HT-29 (cell line): Measurements from ENCODE around the gene SERGEF. TPM values are rescaled to one million over a fixed set of nuclear protein-coding genes. Genes with fewer than 3 reads are reported as not detected.
A peak's percentile ranks its signal among the peaks of the same experiment; 100 is the strongest.
"Not testable (repeated sequence)": the region's sequence is repeated elsewhere in the genome, so short reads cannot be mapped to it uniquely, and the experiment has no call there.

ENCODE experiments used
- DNase-seq: peaks from one replicate; pipeline ENCODE4 v3.0.0-alpha.2; 2015; ENCODE audit warnings: low spot score
- total RNA-seq: library from RNA; depleted of rRNA; stranded (reverse); fragments of >200 nt; shearing (Covaris generic); gene quantifications from 2 replicates; pipeline ENCODE4 v1.2.3, GENCODE V29; 2014

The SERGEF gene
- total RNA-seq, 1 experiment from 2014 or later = 26.0 TPM

DNA sequence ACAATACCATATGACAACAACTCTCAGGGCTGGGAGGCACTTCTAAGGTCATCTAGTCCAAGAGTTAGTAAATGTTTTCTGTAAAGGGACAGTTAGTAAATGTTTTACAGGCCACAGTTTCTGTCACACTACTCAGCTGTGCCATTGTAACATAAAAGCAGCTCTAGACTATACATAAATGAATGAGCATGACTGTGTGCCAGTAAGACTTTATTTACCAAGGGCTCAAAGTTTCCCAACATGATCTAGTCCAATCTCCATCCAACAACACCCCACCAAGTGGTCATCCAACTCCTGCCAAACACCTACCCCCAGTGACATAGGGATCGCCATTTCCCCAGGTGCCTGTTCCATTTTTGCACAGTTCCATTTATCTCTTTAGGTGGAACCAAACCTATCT, 12.1 kb downstream of the SERGEF start:
- no peak for DNase-seq

- not testable (repeated sequence) for DNase-seq
Observed at GRCh38 chr11:18000128-18000527, 12.7 kb downstream of the SERGEF start.

GRCh38 chr11:17992916-17993315, 19.9 kb downstream of the SERGEF start:
- DNase-seq = no peak

DNA sequence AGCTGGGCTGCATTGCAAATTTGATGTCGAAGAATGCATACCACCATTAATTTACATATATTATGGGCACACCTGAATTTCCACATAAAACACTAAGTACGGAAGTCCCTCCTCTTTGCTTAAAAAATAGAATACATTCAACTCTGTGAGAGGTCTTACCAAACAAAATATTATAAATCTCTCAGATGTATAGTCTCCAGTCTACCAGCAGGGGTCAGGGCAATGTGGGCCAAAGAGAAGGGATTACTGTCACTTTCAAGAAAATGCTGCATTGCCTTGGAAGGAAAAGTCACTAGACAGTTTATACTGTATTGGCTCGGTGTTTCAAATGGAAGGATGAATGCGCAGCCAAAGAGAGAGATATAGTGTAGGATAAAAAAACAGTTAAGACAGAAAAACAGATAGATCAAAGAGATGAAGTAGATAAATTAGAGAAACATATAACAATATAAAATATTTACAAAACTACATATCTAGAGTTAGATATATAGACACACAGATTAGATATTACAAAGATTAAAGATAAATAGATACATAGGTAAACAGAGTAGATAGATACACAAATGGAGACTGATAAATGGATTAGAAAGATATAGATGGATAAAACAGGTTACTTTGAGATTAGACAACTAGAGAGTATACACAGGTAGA, 20.9 kb downstream of the SERGEF start:
- peak; percentile 81 for DNase-seq

- no peak for DNase-seq
Observed at GRCh38 chr11:17989306-17989705, 23.5 kb downstream of the SERGEF start.

DNA sequence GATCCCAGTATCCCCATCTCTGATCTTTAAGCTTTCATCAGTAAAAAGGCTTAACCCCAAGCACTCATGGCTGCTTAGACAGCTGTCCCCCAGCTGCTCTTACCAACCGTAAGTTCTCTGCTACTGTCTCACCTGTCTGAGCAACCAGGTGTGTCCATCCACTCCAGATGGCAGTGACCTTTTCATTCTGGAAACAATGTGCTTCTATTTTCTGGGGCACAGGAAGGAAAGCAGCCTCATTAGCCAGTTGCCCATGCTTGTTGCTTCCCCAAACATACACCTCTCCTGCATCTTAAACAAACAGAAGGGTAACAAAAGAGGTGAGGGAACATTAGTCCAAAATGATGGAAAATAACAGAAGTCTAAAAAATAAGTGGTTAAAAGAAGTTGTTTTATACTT, 24.4 kb downstream of the SERGEF start:
- DNase-seq = no peak

GRCh38 chr11:17987826-17988225, 25.0 kb downstream of the SERGEF start:
- DNase-seq = no peak

DNA sequence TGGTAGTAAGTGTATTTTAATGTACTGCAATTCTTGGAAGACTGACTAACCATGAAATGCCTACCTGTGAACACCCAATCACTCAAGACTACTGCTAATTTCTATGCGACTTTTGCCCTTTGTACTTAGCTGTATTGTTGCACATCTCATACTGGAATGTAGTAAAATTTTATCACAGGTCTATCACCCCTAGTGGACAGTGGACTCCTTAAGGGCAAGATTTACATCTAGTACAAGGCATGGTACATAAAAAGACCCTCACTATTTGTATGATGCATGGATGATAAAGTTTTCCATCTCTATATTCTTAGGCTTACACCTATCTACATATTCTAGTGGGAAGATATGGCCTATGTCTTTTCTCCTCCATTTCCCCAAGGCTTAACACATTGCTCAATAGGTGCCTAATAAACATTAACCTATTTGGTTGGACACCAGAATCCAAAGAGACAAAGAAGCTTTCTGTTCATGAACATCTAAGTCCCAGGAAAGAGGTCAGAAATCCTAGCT, 26.1 kb downstream of the SERGEF start:
- no peak for DNase-seq

DNA sequence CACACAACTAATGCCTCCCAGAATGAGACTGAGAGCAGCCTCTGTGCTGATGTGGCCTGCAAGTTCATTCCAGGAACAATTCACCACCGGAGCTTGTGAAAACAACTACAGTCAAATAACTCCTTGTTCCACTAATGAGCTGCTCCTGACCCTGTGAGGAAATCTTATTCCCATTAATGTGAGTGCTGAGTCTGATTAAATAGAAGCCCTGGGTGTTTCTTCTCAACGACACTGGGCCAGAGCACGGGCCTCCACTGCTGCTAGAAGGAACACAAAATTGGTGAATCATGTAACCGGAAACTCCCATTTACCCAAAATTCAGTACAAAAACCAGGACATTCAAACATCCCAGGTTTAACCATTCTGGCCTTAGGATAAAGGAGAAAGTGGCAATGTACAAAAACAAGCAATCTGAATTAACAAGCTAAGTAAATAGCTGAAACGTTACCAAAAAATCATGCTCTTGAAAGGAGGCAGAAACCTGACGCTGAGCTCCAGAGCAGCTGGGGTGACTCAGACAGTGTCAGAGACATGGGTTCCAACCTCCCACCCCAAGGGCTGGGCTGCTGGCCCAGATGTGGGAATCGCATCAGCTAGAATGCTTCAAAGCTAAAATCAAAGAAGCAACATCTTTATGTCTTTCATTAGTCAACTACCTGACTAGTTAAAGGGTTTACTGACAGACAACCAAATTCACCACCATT, 26.7 kb downstream of the SERGEF start:
- no peak for DNase-seq

DNA sequence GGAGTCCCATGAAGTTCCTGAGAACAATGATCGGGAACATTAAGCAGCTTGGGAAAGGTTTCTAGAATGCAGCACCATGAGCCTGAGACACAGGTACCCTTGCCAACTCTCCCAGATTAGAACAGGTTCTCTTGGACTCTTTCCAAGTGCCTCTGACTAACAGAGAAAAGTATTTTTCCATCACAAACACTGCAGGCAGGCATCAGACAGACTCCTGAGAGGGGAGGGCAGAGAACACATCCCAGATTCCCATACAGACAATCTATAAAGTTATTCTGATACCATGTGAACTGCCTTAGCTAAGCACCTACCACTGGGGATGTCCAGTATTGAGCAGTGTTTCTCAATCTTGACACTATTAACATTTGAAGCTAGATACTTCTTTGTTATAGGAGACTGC, 27.3 kb downstream of the SERGEF start:
- DNase-seq = peak; percentile 36

GRCh38 chr11:17983569-17983968, 29.3 kb downstream of the SERGEF start:
- no peak for DNase-seq

- DNase-seq = peak; percentile 69
Observed at GRCh38 chr11:17979770-17980371, 33.0 kb downstream of the SERGEF start.

- peak; percentile 76 for DNase-seq
Observed at GRCh38 chr11:17978553-17979287, 34.1 kb downstream of the SERGEF start.

GRCh38 chr11:17976651-17977050, 36.2 kb downstream of the SERGEF start:
- DNase-seq = no peak

- DNase-seq = no peak
Observed at GRCh38 chr11:17974246-17974645, 38.6 kb downstream of the SERGEF start.

DNA sequence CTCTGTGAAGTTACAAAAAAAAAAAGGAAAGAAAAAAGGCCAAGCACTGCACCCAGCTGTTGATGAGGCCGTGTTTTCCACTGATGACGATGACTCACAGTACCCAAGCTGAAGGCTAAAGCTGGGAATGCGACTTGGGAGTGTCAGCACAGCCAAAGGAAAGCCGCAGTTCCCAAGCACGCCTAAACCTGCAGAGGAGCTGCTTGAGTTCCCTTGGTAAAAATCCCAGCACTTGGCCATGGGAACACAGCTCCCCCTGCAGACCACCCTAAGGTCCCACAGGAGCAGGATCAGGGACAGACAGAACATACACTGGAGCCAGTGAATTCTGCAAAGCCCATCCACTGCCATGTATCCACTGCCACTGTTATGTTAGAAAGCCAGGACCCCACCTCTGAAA, 39.9 kb downstream of the SERGEF start:
- DNase-seq = peak; percentile 17

- DNase-seq = no peak
Observed at GRCh38 chr11:17968206-17968605, 44.6 kb downstream of the SERGEF start.

DNA sequence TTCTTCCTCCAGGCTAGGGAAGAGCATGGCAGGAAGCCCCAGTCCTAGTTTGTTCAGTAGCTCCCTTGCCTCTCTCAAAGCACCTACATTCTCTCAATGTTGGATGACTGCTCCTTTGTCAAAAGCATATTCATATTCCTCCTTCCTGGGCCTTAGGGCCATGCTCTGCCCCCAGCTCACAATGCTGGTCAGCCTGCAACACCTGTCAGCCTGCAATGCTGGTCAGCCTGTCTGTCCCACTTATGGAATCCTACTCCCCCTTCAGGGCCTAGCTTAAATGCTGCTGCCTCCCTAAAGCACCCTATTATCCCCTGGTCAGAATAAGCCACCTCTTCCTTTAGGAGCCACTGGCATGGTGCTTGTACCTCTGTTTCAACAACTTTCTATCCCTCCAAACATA, 45.2 kb downstream of the SERGEF start:
- DNase-seq = no peak

DNA sequence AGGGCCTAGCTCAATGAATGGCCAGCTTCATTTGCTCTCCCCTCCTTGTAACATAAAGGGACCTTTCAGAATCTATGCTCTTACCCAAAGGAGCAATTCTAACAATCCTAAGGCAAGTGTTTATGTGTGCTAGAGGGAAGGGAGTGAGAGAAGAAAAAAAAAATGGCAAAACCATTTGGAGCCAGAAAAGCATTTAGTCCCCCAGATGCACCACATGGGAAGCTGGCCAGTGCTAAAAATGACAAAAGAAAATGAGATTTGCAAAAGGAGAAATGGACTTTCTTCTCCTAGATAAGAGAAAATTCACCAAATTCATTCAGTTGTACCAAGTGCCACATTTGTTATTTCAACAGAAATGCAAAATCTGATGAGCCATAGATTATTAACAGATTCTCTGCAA, 52.8 kb downstream of the SERGEF start:
- no peak for DNase-seq

DNA sequence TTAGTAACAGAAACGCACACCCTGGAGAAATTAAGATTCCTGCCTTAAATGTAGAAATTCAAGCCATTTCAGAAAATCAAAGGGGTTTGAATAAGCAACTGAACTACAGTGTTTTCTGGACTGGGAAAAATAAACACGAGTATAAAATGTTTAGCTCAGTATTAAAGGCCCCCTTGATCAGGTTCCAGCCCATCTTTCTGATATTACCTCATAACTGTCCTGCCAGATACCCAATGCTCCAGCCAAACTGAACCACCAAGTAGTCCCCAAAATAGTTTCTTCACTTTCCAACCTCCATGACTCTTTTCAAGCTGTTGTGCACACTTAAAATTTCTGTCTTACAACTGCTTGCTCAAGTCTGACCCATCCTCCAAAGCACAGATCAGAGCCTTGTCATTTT, 54.4 kb downstream of the SERGEF start:
- DNase-seq = no peak

- DNase-seq = no peak
Observed at GRCh38 chr11:17954395-17955252, 58.2 kb downstream of the SERGEF start.
